ENCODE data around the gene TRAF5.

GRCh38 chr1:211326528-211327345 lies at the start of gene TRAF5:
- TF ChIP-seq NR2F2 (IDR thresholded peaks at IDR 0.05) (no peak), CTCF (IDR thresholded peaks at IDR 0.05; ENCODE audit: low read depth, low read length, missing input control) (no peak), TAF1 (conservative IDR thresholded peaks at IDR 0.05) (no peak), ATF3 (IDR thresholded peaks at IDR 0.05) (no peak), SP1 (IDR thresholded peaks at IDR 0.05) (no peak)
